ENCODE measurements around the gene PCDHA10.
"Not testable (repeated sequence)": the region's sequence is repeated elsewhere in the genome, so short reads cannot be mapped to it uniquely, and the experiment has no call there.

PCDHA10 gene, protein sequence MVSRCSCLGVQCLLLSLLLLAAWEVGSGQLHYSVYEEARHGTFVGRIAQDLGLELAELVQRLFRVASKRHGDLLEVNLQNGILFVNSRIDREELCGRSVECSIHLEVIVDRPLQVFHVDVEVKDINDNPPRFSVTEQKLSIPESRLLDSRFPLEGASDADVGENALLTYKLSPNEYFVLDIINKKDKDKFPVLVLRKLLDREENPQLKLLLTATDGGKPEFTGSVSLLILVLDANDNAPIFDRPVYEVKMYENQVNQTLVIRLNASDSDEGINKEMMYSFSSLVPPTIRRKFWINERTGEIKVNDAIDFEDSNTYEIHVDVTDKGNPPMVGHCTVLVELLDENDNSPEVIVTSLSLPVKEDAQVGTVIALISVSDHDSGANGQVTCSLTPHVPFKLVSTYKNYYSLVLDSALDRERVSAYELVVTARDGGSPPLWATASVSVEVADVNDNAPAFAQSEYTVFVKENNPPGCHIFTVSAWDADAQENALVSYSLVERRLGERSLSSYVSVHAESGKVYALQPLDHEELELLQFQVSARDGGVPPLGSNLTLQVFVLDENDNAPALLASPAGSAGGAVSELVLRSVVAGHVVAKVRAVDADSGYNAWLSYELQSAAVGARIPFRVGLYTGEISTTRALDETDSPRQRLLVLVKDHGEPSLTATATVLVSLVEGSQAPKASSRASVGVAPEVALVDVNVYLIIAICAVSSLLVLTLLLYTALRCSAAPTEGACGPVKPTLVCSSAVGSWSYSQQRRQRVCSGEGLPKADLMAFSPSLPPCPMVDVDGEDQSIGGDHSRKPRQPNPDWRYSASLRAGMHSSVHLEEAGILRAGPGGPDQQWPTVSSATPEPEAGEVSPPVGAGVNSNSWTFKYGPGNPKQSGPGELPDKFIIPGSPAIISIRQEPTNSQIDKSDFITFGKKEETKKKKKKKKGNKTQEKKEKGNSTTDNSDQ

DNA sequence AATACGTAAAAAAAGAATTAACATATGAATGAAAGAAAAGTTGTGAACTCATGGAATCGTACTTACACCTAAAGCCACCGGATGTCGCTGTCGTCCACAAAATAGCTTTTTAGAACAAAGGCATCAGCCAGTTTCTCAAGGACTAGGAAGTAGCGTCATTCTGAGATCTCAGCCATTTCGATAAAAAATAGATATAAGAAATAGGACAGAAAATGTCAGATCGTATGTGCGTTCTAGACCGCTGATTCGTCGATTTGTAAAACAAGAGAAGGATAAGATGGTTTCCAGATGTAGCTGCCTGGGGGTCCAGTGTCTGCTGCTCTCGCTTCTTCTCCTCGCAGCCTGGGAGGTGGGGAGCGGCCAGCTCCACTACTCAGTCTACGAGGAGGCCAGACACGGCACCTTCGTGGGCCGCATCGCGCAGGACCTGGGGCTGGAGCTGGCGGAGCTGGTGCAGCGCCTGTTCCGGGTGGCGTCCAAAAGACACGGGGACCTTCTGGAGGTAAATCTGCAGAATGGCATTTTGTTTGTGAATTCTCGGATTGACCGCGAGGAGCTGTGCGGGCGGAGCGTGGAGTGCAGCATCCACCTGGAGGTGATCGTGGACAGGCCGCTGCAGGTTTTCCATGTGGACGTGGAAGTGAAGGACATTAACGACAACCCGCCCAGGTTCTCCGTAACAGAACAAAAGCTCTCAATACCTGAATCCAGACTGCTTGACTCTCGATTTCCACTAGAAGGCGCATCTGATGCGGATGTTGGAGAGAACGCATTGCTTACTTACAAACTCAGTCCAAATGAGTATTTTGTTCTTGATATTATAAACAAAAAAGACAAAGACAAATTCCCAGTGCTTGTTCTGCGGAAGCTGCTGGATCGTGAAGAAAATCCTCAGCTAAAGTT lies at the start of gene PCDHA10:
PCDHA10 (plus strand) TSS at position 126 of the 903 bp plus-strand sequence; CDS start at position 278, 152 bp downstream.
- DNase-seq = no peak

DNA sequence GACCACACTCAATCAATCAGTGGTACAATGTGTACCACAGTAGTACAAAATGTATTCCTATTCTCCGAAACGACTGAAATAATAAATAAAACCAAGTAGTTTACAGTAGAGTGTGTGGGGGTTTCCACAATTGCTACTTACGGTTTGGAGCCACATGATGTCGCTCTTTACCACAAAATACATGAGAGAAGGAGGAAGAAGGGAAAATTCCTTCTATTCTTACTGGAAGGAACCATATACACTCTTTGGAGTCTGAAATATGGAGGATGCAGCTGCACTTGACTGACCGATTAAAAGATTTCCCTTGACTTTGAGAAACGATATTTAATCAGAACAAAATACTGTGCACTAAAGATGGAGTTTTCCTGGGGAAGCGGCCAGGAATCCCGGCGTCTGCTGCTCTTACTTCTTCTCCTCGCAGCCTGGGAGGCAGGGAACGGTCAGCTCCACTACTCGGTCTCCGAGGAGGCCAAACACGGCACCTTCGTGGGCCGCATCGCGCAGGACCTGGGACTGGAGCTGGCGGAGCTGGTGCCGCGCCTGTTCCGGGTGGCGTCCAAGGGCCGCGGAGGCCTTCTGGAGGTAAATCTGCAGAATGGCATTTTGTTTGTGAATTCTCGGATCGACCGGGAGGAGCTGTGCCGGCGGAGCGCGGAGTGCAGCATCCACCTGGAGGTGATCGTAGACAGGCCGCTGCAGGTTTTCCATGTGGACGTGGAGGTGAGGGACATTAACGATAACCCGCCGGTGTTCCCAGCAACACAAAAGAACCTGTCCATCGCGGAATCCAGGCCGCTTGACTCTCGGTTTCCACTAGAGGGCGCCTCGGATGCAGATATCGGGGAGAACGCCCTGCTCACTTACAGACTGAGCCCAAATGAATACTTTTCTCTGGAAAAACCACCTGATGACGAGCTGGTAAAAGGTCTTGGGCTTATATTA lies 48.6 kb upstream of the PCDHA10 start, which contains the start of gene PCDHA4:
PCDHA4 (plus strand) TSS at position 235 of the 942 bp plus-strand sequence.
- DNase-seq = no peak

DNA sequence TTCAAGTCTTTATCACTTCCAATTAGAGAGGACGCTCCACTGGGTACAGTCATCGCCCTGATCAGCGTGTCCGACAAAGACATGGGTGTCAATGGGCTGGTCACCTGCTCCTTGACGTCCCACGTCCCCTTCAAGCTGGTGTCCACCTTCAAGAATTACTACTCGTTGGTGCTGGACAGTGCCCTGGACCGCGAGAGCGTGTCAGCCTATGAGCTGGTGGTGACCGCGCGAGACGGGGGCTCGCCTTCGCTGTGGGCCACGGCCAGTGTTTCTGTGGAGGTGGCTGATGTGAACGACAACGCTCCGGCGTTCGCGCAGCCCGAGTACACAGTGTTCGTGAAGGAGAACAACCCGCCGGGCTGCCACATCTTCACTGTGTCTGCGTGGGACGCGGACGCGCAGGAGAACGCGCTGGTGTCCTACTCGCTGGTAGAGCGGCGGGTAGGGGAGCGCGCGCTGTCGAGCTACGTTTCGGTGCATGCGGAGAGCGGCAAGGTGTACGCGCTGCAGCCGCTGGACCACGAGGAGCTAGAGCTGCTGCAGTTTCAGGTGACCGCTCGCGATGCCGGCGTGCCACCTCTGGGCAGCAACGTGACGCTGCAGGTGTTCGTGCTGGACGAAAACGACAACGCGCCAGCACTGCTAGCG lies 47.3 kb upstream of the PCDHA10 start:
- DNase-seq = not testable (repeated sequence)

DNA sequence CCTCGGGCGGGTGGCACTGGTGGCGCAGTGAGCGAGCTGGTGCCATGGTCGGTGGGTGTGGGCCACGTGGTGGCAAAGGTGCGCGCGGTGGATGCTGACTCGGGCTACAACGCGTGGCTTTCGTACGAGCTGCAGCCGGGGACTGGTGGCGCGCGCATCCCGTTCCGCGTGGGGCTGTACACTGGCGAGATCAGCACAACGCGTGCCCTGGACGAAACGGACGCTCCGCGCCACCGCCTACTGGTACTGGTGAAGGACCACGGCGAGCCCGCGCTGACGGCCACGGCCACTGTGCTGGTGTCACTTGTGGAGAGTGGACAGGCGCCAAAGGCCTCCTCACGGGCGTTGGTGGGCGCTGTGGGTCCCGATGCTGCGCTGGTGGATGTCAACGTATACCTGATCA lies 46.8 kb upstream of the PCDHA10 start:
- no peak for DNase-seq

DNA sequence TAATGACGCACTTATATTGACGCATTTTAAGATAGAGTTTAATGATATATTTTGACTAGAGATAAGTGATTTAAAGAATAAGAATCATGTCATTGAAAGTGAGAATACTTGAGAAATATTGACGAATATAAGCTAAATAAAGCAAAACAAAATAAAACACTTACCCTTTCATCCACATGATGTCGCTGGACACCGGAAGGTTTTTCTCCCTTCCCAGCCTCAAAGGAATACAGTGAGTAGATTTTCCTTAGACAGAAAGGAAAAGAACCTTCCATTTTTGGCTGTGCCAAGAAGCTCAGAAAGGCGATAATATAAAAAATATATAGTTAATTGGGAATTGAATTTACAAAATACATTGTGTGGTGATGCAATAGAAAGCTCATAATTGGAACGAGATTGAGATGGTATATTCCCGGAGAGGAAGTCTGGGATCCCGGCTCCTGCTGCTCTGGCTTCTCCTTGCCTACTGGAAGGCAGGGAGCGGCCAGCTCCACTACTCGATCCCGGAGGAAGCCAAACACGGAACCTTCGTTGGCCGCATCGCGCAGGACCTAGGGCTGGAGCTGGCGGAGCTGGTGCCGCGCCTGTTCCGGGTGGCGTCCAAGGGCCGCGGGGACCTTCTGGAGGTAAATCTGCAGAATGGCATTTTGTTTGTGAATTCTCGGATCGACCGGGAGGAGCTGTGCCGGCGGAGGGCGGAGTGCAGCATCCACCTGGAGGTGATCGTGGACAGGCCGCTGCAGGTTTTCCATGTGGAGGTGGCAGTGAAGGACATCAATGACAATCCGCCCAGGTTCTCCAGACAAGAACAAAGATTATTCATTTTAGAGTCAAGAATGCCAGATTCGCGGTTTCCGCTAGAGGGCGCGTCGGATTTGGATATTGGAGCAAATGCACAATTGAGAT lies 34.1 kb upstream of the PCDHA10 start, which contains the start of gene PCDHA5:
PCDHA5 (plus strand) TSS at position 239 of the 906 bp plus-strand sequence.
- no peak for DNase-seq

DNA sequence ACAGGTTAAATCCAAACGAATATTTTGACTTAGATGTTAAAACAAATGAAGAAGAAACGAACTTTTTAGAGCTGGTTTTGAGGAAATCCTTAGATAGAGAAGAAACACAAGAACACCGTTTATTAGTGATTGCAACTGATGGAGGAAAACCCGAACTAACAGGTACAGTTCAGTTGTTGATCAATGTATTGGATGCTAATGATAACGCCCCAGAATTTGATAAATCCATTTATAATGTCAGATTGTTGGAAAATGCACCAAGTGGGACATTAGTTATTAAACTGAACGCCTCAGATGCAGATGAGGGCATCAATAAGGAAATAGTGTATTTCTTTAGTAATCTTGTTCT lies 33.4 kb upstream of the PCDHA10 start:
- no peak for DNase-seq

DNA sequence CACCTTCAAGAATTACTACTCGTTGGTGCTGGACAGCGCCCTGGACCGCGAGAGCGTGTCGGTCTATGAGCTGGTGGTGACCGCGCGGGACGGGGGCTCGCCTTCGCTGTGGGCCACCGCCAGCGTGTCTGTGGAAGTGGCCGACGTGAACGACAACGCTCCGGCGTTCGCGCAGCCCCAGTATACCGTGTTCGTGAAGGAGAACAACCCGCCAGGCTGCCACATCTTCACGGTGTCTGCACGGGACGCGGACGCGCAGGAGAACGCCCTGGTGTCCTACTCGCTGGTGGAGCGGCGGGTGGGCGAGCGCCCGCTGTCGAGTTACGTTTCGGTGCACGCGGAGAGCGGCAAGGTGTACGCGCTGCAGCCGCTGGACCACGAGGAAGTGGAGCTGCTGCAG lies 32.7 kb upstream of the PCDHA10 start:
- not testable (repeated sequence) for DNase-seq

DNA sequence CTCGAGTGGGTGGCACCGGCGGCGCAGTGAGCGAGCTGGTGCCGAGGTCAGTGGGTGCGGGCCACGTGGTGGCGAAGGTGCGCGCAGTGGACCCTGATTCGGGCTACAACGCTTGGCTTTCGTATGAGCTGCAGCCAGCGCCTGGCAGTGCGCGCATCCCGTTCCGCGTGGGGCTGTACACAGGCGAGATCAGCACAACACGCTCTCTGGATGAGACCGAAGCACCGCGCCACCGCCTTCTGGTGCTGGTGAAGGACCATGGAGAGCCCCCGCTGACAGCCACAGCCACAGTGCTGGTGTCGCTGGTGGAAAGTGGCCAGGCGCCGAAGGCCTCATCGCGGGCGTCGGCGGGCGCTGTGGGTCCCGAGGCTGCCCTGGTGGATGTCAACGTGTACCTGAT lies 32.2 kb upstream of the PCDHA10 start:
- DNase-seq = no peak

DNA sequence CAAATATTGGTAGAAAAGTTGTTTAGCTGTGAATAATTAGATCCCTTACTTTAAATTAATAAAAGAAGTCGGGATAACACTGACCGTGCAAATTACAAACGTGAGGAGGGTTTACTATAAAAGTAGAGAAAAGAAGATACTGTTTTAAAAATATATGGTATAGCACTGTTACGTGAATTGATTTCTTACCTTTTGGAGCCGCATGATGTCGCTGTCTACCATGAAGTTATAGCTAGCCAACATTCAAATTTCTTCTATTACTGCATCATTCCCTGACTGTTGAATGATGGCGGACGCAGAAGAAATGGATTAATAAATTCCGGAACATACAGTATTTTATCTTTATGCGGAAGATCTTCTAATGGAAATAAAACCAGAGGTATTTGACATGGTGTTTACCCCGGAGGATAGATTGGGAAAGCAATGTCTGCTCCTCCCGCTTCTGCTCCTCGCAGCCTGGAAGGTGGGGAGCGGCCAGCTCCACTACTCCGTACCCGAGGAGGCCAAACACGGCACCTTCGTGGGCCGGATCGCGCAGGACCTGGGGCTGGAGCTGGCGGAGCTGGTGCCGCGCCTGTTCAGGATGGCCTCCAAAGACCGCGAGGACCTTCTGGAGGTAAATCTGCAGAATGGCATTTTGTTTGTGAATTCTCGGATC lies 27.9 kb upstream of the PCDHA10 start, which contains the start of gene PCDHA6:
PCDHA6 (plus strand) TSS at position 257 of the 658 bp plus-strand sequence; CDS start at position 389, 132 bp downstream.
- DNase-seq = no peak

DNA sequence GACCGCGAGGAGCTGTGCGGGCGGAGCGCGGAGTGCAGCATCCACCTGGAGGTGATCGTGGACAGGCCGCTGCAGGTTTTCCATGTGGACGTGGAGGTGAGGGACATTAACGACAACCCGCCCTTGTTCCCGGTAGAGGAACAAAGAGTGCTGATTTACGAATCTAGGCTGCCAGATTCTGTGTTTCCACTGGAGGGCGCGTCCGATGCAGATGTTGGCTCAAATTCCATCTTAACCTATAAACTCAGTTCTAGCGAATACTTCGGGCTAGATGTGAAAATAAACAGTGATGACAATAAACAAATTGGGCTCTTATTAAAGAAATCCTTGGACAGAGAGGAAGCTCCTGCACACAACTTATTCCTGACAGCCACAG lies 27.3 kb upstream of the PCDHA10 start:
- DNase-seq = no peak

DNA sequence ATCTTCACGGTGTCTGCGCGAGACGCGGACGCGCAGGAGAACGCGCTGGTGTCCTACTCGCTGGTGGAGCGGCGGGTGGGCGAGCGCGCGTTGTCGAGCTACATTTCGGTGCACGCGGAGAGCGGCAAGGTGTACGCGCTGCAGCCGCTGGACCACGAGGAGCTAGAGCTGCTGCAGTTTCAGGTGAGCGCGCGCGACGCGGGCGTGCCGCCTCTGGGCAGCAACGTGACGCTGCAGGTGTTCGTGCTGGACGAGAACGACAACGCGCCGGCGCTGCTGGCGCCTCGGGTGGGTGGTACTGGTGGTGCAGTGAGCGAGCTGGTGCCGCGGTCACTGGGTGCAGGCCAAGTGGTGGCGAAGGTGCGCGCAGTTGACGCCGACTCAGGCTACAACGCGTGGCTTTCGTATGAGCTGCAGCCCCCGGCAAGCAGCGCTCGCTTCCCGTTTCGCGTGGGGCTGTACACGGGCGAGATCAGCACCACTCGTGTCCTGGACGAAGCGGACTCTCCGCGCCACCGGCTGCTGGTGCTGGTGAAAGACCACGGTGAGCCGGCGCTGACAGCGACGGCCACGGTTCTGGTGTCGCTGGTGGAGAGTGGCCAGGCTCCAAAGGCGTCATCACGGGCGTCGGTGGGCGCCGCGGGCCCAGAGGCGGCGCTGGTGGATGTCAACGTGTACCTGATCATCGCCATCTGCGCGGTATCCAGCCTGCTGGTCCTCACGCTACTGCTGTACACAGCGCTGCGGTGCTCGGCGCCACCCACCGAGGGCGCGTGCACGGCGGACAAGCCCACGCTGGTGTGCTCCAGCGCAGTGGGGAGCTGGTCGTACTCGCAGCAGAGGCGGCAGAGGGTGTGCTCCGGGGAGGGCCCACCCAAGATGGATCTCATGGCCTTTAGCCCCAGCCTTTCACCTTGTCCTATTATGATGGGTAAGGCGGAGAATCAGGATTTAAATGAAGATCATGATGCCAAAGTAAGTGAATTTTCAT lies 25.9 kb upstream of the PCDHA10 start:
- not testable (repeated sequence) for DNase-seq

DNA sequence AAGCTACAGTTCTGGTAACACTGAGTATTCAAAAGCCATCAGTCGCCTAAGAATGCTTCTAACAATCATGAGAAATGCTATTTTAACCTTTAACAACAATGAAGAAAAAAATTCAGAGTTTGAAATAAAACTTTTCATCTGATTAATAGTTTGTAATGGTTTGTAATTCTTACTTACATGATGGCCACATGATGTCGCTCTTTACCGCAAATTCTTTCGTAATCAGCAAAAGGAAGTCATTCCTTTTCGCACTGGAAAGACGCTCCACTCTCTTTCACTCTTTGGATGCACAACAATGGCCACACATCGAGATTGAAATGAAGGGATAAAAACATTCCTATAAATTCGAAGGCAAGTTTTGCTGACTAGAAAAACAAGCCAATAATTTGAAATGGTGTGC lies 21.7 kb upstream of the PCDHA10 start, which contains the start of gene PCDHA7:
PCDHA7 (plus strand) TSS at position 277 of the 400 bp plus-strand sequence; CDS start at position 392, 115 bp downstream.
- DNase-seq = no peak

DNA sequence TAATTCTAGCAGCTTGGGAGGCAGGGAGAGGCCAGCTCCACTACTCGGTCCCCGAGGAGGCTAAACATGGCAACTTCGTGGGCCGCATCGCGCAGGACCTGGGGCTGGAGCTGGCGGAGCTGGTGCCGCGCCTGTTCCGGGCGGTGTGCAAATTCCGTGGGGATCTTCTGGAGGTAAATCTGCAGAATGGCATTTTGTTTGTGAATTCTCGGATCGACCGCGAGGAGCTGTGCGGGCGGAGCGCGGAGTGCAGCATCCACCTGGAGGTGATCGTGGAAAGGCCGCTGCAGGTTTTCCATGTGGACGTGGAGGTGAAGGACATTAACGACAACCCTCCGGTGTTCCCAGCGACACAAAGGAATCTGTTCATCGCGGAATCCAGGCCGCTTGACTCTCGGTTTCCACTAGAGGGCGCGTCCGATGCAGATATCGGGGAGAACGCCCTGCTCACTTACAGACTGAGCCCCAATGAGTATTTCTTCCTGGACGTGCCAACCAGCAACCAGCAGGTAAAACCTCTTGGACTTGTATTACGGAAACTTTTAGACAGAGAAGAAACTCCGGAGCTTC lies 21.2 kb upstream of the PCDHA10 start:
- DNase-seq = not testable (repeated sequence)

DNA sequence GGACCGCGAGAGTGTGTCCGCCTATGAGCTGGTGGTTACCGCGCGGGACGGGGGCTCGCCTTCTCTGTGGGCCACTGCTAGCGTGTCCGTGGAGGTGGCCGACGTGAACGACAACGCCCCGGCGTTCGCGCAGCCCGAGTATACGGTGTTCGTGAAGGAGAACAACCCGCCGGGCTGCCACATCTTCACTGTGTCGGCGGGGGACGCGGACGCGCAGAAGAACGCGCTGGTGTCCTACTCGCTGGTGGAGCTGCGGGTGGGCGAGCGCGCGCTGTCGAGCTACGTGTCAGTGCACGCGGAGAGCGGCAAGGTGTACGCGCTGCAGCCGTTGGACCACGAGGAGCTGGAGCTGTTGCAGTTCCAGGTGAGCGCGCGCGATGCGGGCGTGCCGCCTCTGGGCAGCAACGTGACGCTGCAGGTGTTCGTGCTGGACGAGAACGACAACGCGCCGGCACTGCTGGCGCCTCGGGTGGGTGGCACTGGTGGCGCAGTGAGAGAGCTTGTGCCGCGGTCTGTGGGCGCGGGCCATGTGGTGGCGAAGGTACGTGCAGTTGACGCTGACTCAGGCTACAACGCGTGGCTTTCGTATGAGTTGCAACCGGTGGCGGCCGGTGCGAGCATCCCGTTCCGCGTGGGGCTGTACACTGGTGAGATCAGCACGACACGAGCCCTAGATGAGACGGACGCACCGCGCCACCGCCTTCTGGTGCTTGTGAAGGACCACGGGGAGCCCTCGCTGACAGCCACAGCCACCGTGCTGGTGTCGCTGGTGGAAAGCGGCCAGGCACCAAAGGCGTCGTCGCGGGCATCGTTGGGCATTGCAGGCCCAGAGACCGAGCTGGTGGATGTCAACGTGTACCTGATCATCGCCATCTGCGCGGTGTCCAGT lies 19.8 kb upstream of the PCDHA10 start:
- no peak for DNase-seq

DNA sequence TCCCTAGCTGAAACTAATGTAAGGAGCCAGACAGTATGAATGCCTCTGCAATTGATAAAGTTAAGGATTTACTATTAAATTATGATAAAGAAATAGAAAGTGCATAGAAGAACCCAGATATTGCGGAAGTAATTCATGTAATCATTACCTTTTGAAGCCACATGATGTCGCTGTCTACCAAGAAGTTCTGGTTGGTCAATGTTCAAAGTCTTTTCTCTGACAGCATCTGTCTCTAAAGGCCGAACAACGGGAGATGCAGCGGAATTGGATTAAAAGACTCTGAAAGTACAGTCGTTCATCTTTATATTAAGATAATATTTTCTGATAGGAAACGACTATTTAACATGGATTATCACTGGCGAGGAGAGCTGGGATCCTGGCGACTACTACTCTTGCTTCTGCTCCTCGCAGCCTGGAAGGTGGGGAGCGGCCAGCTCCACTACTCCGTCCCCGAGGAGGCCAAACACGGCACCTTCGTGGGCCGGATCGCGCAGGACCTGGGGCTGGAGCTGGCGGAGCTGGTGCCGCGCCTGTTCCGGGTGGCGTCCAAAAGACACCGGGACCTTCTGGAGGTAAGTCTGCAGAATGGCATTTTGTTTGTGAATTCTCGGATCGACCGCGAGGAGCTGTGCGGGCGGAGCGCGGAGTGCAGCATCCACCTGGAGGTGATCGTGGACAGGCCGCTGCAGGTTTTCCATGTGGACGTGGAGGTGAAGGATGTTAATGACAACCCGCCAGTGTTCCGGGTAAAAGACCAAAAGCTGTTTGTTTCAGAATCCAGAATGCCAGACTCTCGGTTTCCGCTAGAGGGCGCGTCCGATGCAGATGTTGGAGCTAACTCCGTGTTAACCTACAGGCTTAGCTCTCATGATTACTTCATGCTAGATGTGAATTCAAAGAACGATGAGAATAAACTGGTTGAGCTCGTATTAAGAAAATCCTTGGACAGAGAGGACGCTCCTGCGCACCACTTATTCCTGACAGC lies 14.4 kb upstream of the PCDHA10 start, which contains the start of gene PCDHA8:
PCDHA8 (plus strand) TSS at position 210 of the 985 bp plus-strand sequence; CDS start at position 345, 135 bp downstream.
- no peak for DNase-seq

Measured in DMS79 treated with DMSO at 0.1 percent for 48 hours (cell line).